ENCODE measurements around the gene CLDN18. TPM values are rescaled to one million over a fixed set of nuclear protein-coding genes. Genes with fewer than 3 reads are reported as not detected.

The CLDN18 gene
- total and polyA plus RNA-seq, 7 donors: 0.10 to 1.8 TPM; not detected in 5

DNA sequence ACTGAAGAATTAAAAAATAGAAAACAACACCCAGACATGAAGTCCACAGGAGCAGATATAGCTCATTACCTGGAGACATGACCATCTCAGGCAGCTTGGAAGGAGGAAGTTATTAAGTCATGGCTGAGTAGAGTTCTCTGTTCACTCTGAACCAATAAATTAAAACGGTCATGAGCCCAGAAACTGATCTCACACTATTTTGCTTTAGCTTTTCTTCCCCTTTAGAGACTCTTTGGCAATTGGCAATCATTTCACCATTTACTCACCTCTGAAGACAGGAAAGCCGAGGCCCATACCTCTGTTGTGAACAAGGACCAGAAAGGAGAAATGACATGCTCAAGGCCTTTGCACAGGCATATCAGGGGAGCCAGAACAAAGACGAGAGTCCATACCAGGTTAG lies 26.6 kb downstream of the CLDN18 start:
- H3K4me1 ChIP-seq: no peaks in the 10 kb centered on the region
- 58 to 69% methylated on average over 3 of the region's 3 CpGs for WGBS, 2 donors

DNA sequence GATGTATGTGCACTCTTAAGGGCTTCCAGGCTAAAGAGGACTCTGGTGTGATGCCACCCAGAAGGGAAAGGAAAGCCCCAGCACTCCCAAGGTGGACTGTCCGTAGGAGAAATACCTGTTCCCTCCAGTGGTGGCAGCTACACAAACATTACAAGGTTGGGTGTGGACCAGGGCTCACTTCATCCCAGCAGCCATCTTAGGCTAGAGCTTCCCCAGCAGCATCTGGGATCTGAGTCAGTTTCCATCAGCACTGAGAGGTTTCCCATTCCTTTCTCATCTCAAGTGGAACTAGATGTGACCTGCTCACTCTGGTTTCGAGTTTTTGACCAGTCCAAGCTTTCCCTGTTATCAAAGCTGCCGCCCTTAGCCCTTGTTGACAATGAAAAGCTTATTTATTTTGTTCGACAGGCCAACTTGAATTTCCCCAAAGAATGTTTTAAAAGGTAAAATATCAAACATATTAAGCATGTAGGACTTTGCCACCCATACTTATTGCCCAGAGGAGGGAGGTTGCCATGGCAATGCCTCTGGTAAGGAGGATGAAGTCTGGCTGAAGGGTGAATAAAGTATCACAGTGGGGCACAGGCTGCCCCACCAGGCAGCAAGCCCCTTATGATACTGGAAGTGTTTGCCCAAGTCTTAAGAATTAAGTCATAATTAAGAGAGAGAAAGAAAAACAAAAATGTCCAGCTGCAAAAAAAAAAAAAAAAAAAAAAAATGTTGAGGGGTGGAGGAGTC lies 28.9 kb downstream of the CLDN18 start:
- DNase-seq: no peak
- Histone ChIP-seq H3K27ac (no peak overlapping the region), H3K36me3 (no peaks in the 10 kb centered on the region), H3K4me1 (no peaks in the 10 kb centered on the region), H3K9me3 (no peaks in the 10 kb centered on the region), H3K4me3 (no peak overlapping the region), H3K27me3 (no peaks in the 10 kb centered on the region)
- 63 to 80% methylated on average over 4 of the region's 4 CpGs for WGBS, 2 donors
- intact Hi-C loops (cut with DNase I): no loop called here
- no peak for TF ChIP-seq EP300 (IDR thresholded peaks at IDR 0.05)
- no peak for TF ChIP-seq POLR2A (IDR thresholded peaks at IDR 0.05)
- TF ChIP-seq, protein P1, sequence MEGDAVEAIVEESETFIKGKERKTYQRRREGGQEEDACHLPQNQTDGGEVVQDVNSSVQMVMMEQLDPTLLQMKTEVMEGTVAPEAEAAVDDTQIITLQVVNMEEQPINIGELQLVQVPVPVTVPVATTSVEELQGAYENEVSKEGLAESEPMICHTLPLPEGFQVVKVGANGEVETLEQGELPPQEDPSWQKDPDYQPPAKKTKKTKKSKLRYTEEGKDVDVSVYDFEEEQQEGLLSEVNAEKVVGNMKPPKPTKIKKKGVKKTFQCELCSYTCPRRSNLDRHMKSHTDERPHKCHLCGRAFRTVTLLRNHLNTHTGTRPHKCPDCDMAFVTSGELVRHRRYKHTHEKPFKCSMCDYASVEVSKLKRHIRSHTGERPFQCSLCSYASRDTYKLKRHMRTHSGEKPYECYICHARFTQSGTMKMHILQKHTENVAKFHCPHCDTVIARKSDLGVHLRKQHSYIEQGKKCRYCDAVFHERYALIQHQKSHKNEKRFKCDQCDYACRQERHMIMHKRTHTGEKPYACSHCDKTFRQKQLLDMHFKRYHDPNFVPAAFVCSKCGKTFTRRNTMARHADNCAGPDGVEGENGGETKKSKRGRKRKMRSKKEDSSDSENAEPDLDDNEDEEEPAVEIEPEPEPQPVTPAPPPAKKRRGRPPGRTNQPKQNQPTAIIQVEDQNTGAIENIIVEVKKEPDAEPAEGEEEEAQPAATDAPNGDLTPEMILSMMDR (IDR thresholded peaks at IDR 0.05): no peak
- TF ChIP-seq POLR2AphosphoS5 (IDR thresholded peaks at IDR 0.05): no peak

More for the DNA sequence above, 26.6 kb downstream of the CLDN18 start:
- no peaks in the 10 kb centered on the region for H3K9me3 ChIP-seq
- peaks cover 0 to 1% (median 0%) of the 10 kb centered on the region in 4 donors for H3K36me3 ChIP-seq
- TF ChIP-seq, protein P1 (IDR thresholded peaks at IDR 0.05): no peak
- TF ChIP-seq EP300 (IDR thresholded peaks at IDR 0.05): no peak
- TF ChIP-seq POLR2A (IDR thresholded peaks at IDR 0.05): no peak
- TF ChIP-seq POLR2AphosphoS5 (IDR thresholded peaks at IDR 0.05): no peak
- no peaks in the 10 kb centered on the region for H3K27me3 ChIP-seq
- no peak overlapping the region for H3K27ac ChIP-seq
- intact Hi-C loops (cut with DNase I): no loop called here
- no peak overlapping the region for H3K4me3 ChIP-seq
- DNase-seq: no peak

GRCh38 chr3:138042043-138042442 lies 32.1 kb downstream of the CLDN18 start:
- TF ChIP-seq POLR2AphosphoS5 (IDR thresholded peaks at IDR 0.05): no peak
- no peak for TF ChIP-seq EP300 (IDR thresholded peaks at IDR 0.05)
- TF ChIP-seq POLR2A (IDR thresholded peaks at IDR 0.05): no peak
- TF ChIP-seq, protein P1 (IDR thresholded peaks at IDR 0.05): no peak
- Histone ChIP-seq H3K4me1 (no peaks in the 10 kb centered on the region), H3K27me3 (no peaks in the 10 kb centered on the region), H3K9me3 (no peaks in the 10 kb centered on the region), H3K27ac (no peak overlapping the region), H3K36me3 (no peaks in the 10 kb centered on the region), H3K4me3 (no peak overlapping the region)
- WGBS, 2 donors: 74 to 88% methylated on average over 2 of the region's 2 CpGs
- intact Hi-C loops (cut with DNase I): no loop called here
- no peak for DNase-seq

DNA sequence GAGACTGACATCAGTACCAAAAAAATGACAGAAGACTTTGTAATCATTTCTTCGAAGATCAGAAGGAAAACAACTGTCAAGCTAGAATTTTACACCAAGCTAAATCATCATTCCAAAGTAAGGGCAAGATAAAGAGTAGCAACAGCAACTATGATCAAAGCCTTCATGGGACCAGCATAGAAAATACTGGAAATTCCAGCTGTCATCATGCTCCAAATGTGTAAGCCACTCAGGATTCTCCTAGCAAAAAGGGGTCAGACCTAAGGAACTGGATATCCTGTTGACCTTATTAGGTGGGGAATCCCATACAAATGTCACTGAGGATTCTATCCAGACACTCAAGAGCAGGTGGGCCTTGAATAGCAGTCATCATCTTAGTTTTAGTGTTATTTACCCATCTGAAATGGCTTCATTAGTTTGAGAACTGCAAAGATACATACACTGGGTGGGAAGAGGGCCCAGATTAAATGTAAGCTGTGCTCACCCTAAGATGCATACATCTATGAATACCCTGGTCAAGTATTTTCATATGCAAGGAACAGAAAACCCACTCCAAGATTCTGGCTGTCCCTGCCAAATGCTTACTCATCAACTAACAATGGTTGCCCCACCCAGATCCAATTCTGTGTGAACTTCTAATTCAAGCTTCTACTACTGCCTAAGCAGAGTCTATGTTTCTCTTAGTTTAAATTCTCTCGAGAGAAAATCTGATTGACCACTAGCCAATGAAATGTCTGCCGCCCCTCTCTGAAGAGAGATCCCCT lies 33.5 kb downstream of the CLDN18 start:
- H3K27ac ChIP-seq: no peak overlapping the region
- no peaks in the 10 kb centered on the region for H3K4me1 ChIP-seq
- WGBS, 2 donors: 83 to 86% methylated on average over 3 of the region's 3 CpGs
- H3K4me3 ChIP-seq: no peak overlapping the region
- TF ChIP-seq EP300 (IDR thresholded peaks at IDR 0.05): no peak
- TF ChIP-seq, protein P1 (IDR thresholded peaks at IDR 0.05): no peak
- TF ChIP-seq POLR2A (IDR thresholded peaks at IDR 0.05): no peak
- TF ChIP-seq POLR2AphosphoS5 (IDR thresholded peaks at IDR 0.05): no peak
- DNase-seq: no peak
- intact Hi-C loops (cut with DNase I): no loop called here
- H3K36me3 ChIP-seq: no peaks in the 10 kb centered on the region
- H3K27me3 ChIP-seq: no peaks in the 10 kb centered on the region
- H3K9me3 ChIP-seq: no peaks in the 10 kb centered on the region

Data from sigmoid colon (tissue), 7 donors.